WTC11 (cell line): ENCODE measurements around the gene RAPGEF2. TPM values are rescaled to one million over a fixed set of nuclear protein-coding genes. Genes with fewer than 3 reads are reported as not detected.

ENCODE experiments used
- ATAC-seq: fragments of 200-7000 bp; cut with Tn5 transposase; 2 replicates; pipeline ENCODE4 v1.10.0; 2021; ENCODE audit warnings: mild to moderate bottlenecking, moderate library complexity
- CTCF ChIA-PET: fragments of 300-600 bp; sonication (Branson Sonifier 250); formaldehyde crosslinking; loops from one replicate; lab custom pipeline; 2021; ENCODE audit warnings: antibody characterized with exemption; lab: Charles Lee
- POLR2A ChIA-PET: fragments of 350-600 bp; sonication (Branson Sonifier 250); formaldehyde crosslinking; loops from one replicate; lab custom pipeline; 2021; ENCODE audit warnings: antibody characterized with exemption; lab: Charles Lee
- DNase-seq: peaks from one replicate; pipeline ENCODE4 v3.0.0; 2021; ENCODE audit warnings: low spot score
- H3K27ac Mint-ChIP-seq: 2 replicates; pipeline ENCODE4 v1.8.0; 2021; ENCODE audit warnings: mixed read lengths
- H3K27me3 Mint-ChIP-seq: 2 replicates; pipeline ENCODE4 v1.8.0; 2021; ENCODE audit warnings: low read depth, mild to moderate bottlenecking, moderate library complexity, mixed read lengths
- H3K36me3 Mint-ChIP-seq: 2 replicates; pipeline ENCODE4 v1.8.0; 2021; ENCODE audit warnings: mixed read lengths
- H3K4me1 Mint-ChIP-seq: 2 replicates; pipeline ENCODE4 v1.8.0; 2022; ENCODE audit warnings: mixed read lengths
- H3K4me3 Mint-ChIP-seq: 2 replicates; pipeline ENCODE4 v1.8.0; 2021; ENCODE audit warnings: mild to moderate bottlenecking, moderate library complexity, mixed read lengths
- H3K9me3 Mint-ChIP-seq: 2 replicates; pipeline ENCODE4 v1.8.0; 2021; ENCODE audit warnings: mixed read lengths
- AR ChIP-seq: fragments of 250-450 bp; sonication (Bioruptor Pico); IDR thresholded peaks from 2 replicates; pipeline ENCODE4 v1.9.0; 2021; ENCODE audit warnings: mild to moderate bottlenecking
- CBFB ChIP-seq: sonication (generic); formaldehyde crosslinking; IDR thresholded peaks from 2 replicates; pipeline ENCODE4 v1.8.1; 2022; ENCODE audit warnings: mild to moderate bottlenecking, low read depth, missing genetic modification reagents
- CREM ChIP-seq: sonication (generic); formaldehyde crosslinking; IDR thresholded peaks from 2 replicates; pipeline ENCODE4 v1.8.1; 2022; ENCODE audit warnings: mild to moderate bottlenecking, missing genetic modification reagents, moderate library complexity
- CTCF ChIP-seq: fragments of 200-600 bp; IDR thresholded peaks from 2 replicates; pipeline ENCODE4 v1.8.0; 2022; ENCODE audit warnings: antibody characterized with exemption
- ELF4 ChIP-seq: sonication (generic); formaldehyde crosslinking; IDR thresholded peaks from 2 replicates; pipeline ENCODE4 v1.8.1; 2022; ENCODE audit warnings: low read depth, mild to moderate bottlenecking, moderate library complexity, missing genetic modification reagents
- ETV6 ChIP-seq: sonication (generic); formaldehyde crosslinking; IDR thresholded peaks from 2 replicates; pipeline ENCODE4 v1.8.1; 2022; ENCODE audit warnings: mild to moderate bottlenecking, missing genetic modification reagents
- FOXJ3 ChIP-seq: sonication (generic); formaldehyde crosslinking; IDR thresholded peaks from 2 replicates; pipeline ENCODE4 v1.9.0; 2021; ENCODE audit warnings: missing genetic modification reagents, mild to moderate bottlenecking, borderline replicate concordance
- FOXK1 ChIP-seq: sonication (generic); formaldehyde crosslinking; IDR thresholded peaks from 2 replicates; pipeline ENCODE4 v1.8.0; 2022; ENCODE audit warnings: mild to moderate bottlenecking, moderate library complexity, missing genetic modification reagents
- GABPB1 ChIP-seq: sonication (generic); formaldehyde crosslinking; IDR thresholded peaks from 2 replicates; pipeline ENCODE4 v1.8.1; 2023; ENCODE audit warnings: mild to moderate bottlenecking, missing genetic modification reagents
- GRHL2 ChIP-seq: fragments of 250-450 bp; sonication (Bioruptor Pico); IDR thresholded peaks from 2 replicates; pipeline ENCODE4 v1.8.0; 2022; ENCODE audit warnings: mild to moderate bottlenecking, moderate library complexity; ENCODE audit not compliant: insufficient replicate concordance, severe bottlenecking
- MXD4 ChIP-seq: fragments of 250-450 bp; sonication (Bioruptor Pico); IDR thresholded peaks from 2 replicates; pipeline ENCODE4 v1.8.0; 2021; ENCODE audit warnings: mild to moderate bottlenecking, moderate library complexity, borderline replicate concordance
- NR1H2 ChIP-seq: sonication (generic); formaldehyde crosslinking; IDR thresholded peaks from 2 replicates; pipeline ENCODE4 v1.9.0; 2021; ENCODE audit warnings: mild to moderate bottlenecking, moderate library complexity, missing genetic modification reagents
- NR2C2 ChIP-seq: sonication (generic); formaldehyde crosslinking; IDR thresholded peaks from 2 replicates; pipeline ENCODE4 v1.8.0; 2022; ENCODE audit warnings: mild to moderate bottlenecking, missing genetic modification reagents
- PRRX2 ChIP-seq: fragments of 250-450 bp; sonication (Bioruptor Pico); IDR thresholded peaks from 2 replicates; pipeline ENCODE4 v1.8.0; 2021; ENCODE audit warnings: mild to moderate bottlenecking
- RORB ChIP-seq: fragments of 250-450 bp; sonication (Bioruptor Pico); IDR thresholded peaks from 2 replicates; pipeline ENCODE4 v1.9.0; 2021; ENCODE audit warnings: mild to moderate bottlenecking
- SOX15 ChIP-seq: fragments of 250-450 bp; sonication (Bioruptor Pico); IDR thresholded peaks from 2 replicates; pipeline ENCODE4 v1.9.0; 2021; ENCODE audit warnings: mild to moderate bottlenecking
- TEAD1 ChIP-seq: sonication (generic); formaldehyde crosslinking; IDR thresholded peaks from 2 replicates; pipeline ENCODE4 v1.8.0; 2022; ENCODE audit warnings: mild to moderate bottlenecking, missing genetic modification reagents
- ZBTB21 ChIP-seq: sonication (generic); formaldehyde crosslinking; IDR thresholded peaks from 2 replicates; pipeline ENCODE4 v1.8.1; 2023; ENCODE audit warnings: mild to moderate bottlenecking, missing genetic modification reagents, borderline replicate concordance
- ZBTB43 ChIP-seq: sonication (generic); formaldehyde crosslinking; IDR thresholded peaks from 2 replicates; pipeline ENCODE4 v1.8.1; 2023; ENCODE audit warnings: mild to moderate bottlenecking, missing genetic modification reagents
- ZNF121 ChIP-seq: sonication (generic); formaldehyde crosslinking; IDR thresholded peaks from 2 replicates; pipeline ENCODE4 v1.8.0; 2023; ENCODE audit warnings: missing genetic modification reagents
- ZNF232 ChIP-seq: sonication (generic); formaldehyde crosslinking; IDR thresholded peaks from 2 replicates; pipeline ENCODE4 v1.8.0; 2022; ENCODE audit warnings: mild to moderate bottlenecking, missing genetic modification reagents
- ZNF512 ChIP-seq: sonication (generic); formaldehyde crosslinking; IDR thresholded peaks from 2 replicates; pipeline ENCODE4 v1.8.1; 2022; ENCODE audit warnings: missing genetic modification reagents, borderline replicate concordance
- ZNF671 ChIP-seq: fragments of 250-450 bp; sonication (Bioruptor Pico); IDR thresholded peaks from 2 replicates; pipeline ENCODE4 v1.8.0; 2021; ENCODE audit warnings: mild to moderate bottlenecking
- total RNA-seq: library from RNA; stranded (reverse); gene quantifications from 3 replicates; pipeline ENCODE4 v1.2.3, GENCODE V29; 2021

RAPGEF2 gene
- total RNA-seq, 1 experiment from 2014 or later, result 40.6 TPM

- H3K4me3 Mint-ChIP-seq, result no peak overlapping the region
- ChIA-PET POLR2A (no interaction called here), CTCF (no interaction called here)
- no peaks in the 10 kb centered on the region for H3K27me3 Mint-ChIP-seq
- no peaks in the 10 kb centered on the region for H3K9me3 Mint-ChIP-seq
- no peak for TF ChIP-seq ZBTB43 (CRISPR knock-in tag)
- no peak for TF ChIP-seq ZBTB21 (CRISPR knock-in tag)
- TF ChIP-seq CTCF, result no peak
- TF ChIP-seq, all 79 proteins: peak for 0
- no peak for DNase-seq
- no peak for ATAC-seq
- H3K36me3 Mint-ChIP-seq, result no peaks in the 10 kb centered on the region
- peak overlapping the region; percentile 69; the same call in 1 of the 2 replicates for H3K27ac Mint-ChIP-seq
- peaks cover 68% of the 10 kb centered on the region for H3K4me1 Mint-ChIP-seq
These were observed 52.2 kb downstream of the RAPGEF2 start for GRCh38 chr4:159155119-159155518.

- POLR2A ChIA-PET, result no interaction called here
- no peak for DNase-seq
- Mint-ChIP-seq H3K27me3 (no peaks in the 10 kb centered on the region), H3K36me3 (no peaks in the 10 kb centered on the region), H3K9me3 (no peaks in the 10 kb centered on the region), H3K4me1 (peaks cover 57% of the 10 kb centered on the region)
- no peak for ATAC-seq
- TF ChIP-seq ETV6 (CRISPR knock-in tag), result no peak
- no peak for TF ChIP-seq ZNF121 (CRISPR knock-in tag)
- TF ChIP-seq, all 79 proteins: peak for 0
- CTCF ChIA-PET, result no interaction called here
- Mint-ChIP-seq H3K27ac (peak overlapping the region; percentile 83), H3K4me3 (no peak overlapping the region)
These were observed 55.3 kb downstream of the RAPGEF2 start for GRCh38 chr4:159158083-159158617.

- TF ChIP-seq AR (CRISPR knock-in tag) (no peak), ZNF232 (CRISPR knock-in tag) (no peak), NR1H2 (CRISPR knock-in tag) (no peak), FOXK1 (CRISPR knock-in tag) (no peak), FOXJ3 (CRISPR knock-in tag) (no peak), ZNF671 (CRISPR knock-in tag) (no peak), PRRX2 (CRISPR knock-in tag) (no peak), MXD4 (CRISPR knock-in tag) (no peak), GRHL2 (CRISPR knock-in tag) (no peak), NR2C2 (CRISPR knock-in tag) (no peak), SOX15 (CRISPR knock-in tag) (no peak), GABPB1 (CRISPR knock-in tag) (no peak), ZNF512 (CRISPR knock-in tag) (no peak), RORB (CRISPR knock-in tag) (no peak), TEAD1 (CRISPR knock-in tag) (no peak), ELF4 (CRISPR knock-in tag) (no peak), CBFB (CRISPR knock-in tag) (no peak), CREM (CRISPR knock-in tag) (no peak)
- TF ChIP-seq, all 79 proteins: peak for 0
- no peak overlapping the region for H3K4me3 Mint-ChIP-seq
- H3K27ac Mint-ChIP-seq, result peak overlapping the region; percentile 34; the same call in 1 of the 2 replicates
- H3K27me3 Mint-ChIP-seq, result no peaks in the 10 kb centered on the region
- no peaks in the 10 kb centered on the region for H3K36me3 Mint-ChIP-seq
- ChIA-PET POLR2A (no interaction called here), CTCF (interaction anchor here (1.0 kb wide), 1 partner anchor 44 kb away, joined by 3 read pairs; no protein-coding TSS in a partner anchor)
- DNase-seq (no peak), ATAC-seq (no peak)
- peaks cover 58% of the 10 kb centered on the region for H3K4me1 Mint-ChIP-seq
- H3K9me3 Mint-ChIP-seq, result no peaks in the 10 kb centered on the region
These were observed 56.1 kb downstream of the RAPGEF2 start for GRCh38 chr4:159158985-159159384.
